ENCODE data around the gene MED15.
"Not testable (repeated sequence)": the region's sequence is repeated elsewhere in the genome, so short reads cannot be mapped to it uniquely, and the experiment has no call there.

Gene MED15

GRCh38 chr22:20585639-20586402 lies 78.4 kb downstream of the MED15 start:
- no peak for FAIRE-seq

- no peak for FAIRE-seq
Observed at GRCh38 chr22:20586403-20586745, 79.0 kb downstream of the MED15 start.

- FAIRE-seq: no peak
Observed at GRCh38 chr22:20587206-20587958, 80.0 kb downstream of the MED15 start.

- no peak for FAIRE-seq
Observed at GRCh38 chr22:20588092-20588842, 80.9 kb downstream of the MED15 start.

GRCh38 chr22:20588843-20589581 lies 81.6 kb downstream of the MED15 start:
- FAIRE-seq: no peak

GRCh38 chr22:20589614-20590476 lies 82.4 kb downstream of the MED15 start:
- no peak for FAIRE-seq

- no peak for FAIRE-seq
Observed at GRCh38 chr22:20590477-20591294, 83.3 kb downstream of the MED15 start.

- no peak for FAIRE-seq
Observed at GRCh38 chr22:20591295-20591645, 83.9 kb downstream of the MED15 start.

- no peak for FAIRE-seq
Observed at GRCh38 chr22:20591660-20592310, 84.4 kb downstream of the MED15 start.

- FAIRE-seq: not testable (repeated sequence)
Observed at GRCh38 chr22:20594038-20594437, 86.6 kb downstream of the MED15 start.

GRCh38 chr22:20594486-20594885 lies 87.1 kb downstream of the MED15 start:
- FAIRE-seq: not testable (repeated sequence)

- FAIRE-seq: no peak
Observed at GRCh38 chr22:20595461-20595860, 88.1 kb downstream of the MED15 start.

- no peak for FAIRE-seq
Observed at GRCh38 chr22:20599117-20599516, 91.7 kb downstream of the MED15 start.

GRCh38 chr22:20600137-20600673 lies 92.8 kb downstream of the MED15 start:
- no peak for FAIRE-seq

- no peak for FAIRE-seq
Observed at GRCh38 chr22:20601308-20601707, 93.9 kb downstream of the MED15 start.

- no peak for FAIRE-seq
Observed at GRCh38 chr22:20602609-20603164, 95.3 kb downstream of the MED15 start.

- no peak for FAIRE-seq
Observed at GRCh38 chr22:20604092-20604747, 96.8 kb downstream of the MED15 start.

GRCh38 chr22:20604776-20605221 lies 97.4 kb downstream of the MED15 start:
- FAIRE-seq: no peak

- FAIRE-seq: no peak
Observed at GRCh38 chr22:20605328-20605727, 97.9 kb downstream of the MED15 start.

All from colon (tissue), 2 donors.